CD4-positive, alpha-beta T cell treated with Interleukin-12 subunit alpha and Interleukin-12 subunit beta, for 1 hour (primary cell): Measurements from ENCODE around the gene YWHAG.
"Not testable (repeated sequence)": the region's sequence is repeated elsewhere in the genome, so short reads cannot be mapped to it uniquely, and the experiment has no call there.

Source experiments
- DNase-seq: peaks from one replicate; pipeline ENCODE4 v3.0.0-alpha.2; 2020

YWHAG gene

DNA sequence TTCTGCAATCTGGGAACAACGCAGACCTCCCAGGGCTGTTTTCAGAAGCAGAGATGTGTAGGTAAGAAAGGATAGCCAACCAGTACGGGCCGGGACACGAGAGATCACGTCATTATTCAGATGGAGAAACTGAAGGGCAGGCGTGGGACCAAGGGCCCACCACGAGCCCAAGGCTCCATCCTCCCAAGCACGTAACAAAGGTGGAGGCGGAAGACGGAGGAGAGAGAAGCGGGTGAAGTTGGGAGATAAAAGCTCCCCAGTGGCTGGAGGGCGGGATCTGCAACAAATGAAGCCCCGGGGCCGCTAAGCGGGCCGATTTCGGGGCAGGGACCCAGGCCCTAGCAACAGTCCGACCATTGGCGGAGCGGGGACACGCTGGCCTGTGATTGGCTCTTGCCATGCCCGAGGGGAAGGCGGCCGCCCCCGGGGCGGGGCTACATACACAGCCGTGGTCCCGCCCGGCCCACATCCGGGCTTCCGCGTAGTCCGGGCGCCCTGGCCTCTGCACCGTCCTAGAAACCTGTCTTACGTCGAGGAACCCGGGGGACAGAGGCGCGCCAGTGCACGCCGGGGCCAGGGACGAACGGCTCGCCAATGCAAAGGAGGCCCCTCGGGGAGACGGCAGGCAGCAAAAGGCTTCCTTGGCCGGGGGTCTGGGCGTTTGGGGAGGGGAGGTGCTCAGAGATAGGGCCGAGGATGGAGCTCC, 40.9 kb downstream of the YWHAG start:
- peak; percentile 96 for DNase-seq

DNA sequence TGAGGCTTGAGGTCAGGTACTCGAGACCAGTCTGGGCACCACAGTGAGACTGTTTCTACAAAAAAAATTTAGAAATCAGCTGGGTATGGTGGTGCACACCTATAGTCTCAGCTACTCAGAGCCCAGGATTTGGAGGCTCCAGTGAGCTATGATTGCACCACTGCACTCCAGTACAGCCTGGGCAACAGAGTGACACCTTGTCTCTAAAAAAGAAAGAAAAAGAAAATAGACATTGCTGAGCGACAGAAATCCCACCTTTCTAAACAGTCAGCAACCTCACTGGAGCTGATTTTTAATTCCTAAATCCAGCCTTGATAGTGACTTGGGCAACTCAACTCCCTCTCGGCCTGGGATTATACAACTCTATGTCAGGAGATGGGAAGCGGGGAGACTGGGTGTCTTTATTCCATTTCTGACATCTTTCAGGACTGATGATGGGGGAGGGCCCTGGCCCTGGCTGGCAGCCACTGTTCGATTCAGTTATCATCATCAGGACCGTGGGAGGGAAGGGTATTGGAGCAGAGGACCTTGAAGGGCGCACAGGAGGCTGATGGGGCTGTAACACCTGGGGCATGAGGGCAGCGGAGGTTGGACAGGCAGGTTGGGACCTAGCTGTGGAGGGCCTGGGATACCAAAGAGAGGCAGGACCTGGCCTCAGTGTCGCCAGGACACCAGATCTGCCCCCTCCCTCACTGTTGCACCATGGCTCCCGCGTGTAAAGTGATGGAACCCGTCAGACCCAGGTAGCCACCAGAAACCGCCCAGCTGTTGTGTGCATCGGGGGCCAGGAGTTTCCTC, 41.6 kb downstream of the YWHAG start:
- DNase-seq, result no peak

DNA sequence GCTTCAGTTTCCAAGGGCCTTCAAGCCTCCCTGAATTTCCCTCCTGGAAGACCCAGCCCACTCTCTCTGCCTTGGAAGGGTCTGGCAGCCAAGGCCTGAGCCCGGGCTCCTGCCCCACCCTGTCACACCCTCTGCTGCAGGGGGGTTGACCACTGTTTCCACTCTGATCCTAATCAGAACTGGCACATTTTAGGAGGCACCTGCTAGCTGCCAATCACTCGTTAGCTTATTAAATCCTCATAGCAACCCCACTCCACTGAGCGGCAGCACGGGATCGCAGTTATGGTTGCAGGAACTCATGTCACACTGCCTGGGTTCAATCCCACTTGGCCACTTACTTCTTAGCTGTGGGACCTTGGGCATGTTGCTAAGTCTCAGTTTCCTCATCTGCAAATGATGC, 43.4 kb downstream of the YWHAG start:
- no peak for DNase-seq

DNA sequence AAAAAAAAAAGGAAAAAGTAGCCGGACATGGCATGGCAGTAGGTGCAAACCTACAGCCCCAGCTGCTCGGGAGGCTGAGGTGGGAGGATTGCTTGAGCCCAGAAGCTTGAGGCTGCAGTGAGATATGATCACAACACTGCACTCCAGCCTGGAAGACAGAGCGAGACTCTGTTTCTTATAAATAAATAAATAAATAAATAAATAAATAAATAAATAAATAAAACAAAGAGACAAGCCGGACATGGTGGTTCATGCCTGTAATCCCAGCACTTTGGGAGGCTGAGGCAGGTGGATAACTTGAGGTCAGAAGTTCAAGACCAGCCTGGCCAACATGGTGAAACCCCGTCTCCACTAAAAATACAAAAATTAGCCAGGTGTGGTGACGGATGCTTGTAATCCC, 44.1 kb downstream of the YWHAG start:
- DNase-seq, result not testable (repeated sequence)

DNA sequence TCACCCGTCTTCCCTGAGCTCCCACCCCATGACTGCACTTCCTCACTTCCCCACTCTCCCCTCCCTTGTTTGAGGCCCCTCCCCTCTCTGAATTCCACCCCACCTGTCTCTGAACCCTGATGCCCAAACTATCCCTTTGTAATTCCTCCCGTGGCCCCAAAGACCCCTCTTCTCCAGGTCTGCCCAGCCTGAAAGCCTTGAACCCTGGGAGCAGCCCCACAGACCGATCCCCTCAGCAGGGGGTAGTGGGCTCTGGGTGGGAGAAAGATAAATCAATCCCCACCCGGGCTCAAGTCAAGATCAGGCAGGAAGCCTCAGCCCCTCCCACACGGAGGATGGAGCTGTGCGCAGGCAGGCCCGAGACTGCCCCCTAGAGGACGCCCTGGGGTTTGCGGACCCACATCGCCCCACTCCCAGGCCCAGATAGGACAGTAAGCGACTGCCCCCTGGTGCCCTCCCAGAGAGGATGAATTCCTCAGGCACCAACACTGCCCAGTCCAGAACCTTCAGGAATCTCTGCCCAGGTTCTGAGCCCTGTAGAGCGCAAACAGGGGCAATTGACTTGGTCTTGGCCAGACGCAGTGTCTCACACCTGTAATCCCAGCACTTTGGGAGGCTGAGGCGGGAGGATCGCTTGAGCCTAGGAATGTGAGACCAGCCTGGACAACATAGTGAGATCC, 44.6 kb downstream of the YWHAG start:
- peak; percentile 97 for DNase-seq

DNA sequence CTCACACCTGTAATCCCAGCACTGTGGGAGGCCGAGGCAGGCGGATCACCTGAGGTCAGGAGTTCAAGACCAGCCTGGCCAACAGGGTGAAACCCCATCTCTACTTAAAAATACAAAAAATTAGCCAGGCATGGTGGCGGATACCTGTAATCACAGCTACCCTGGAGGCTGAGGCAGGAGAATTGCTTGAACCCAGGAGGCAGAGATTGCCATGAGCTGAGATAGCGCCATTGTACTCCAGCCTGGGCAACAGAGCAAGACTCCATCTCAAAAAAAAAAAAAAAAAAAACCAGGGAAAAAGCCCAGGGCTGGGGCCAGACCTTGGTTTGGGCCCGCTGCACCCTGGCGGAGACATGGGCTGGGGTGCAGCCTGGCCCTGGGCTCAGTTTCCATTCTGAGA, 47.0 kb downstream of the YWHAG start:
- not testable (repeated sequence) for DNase-seq

DNA sequence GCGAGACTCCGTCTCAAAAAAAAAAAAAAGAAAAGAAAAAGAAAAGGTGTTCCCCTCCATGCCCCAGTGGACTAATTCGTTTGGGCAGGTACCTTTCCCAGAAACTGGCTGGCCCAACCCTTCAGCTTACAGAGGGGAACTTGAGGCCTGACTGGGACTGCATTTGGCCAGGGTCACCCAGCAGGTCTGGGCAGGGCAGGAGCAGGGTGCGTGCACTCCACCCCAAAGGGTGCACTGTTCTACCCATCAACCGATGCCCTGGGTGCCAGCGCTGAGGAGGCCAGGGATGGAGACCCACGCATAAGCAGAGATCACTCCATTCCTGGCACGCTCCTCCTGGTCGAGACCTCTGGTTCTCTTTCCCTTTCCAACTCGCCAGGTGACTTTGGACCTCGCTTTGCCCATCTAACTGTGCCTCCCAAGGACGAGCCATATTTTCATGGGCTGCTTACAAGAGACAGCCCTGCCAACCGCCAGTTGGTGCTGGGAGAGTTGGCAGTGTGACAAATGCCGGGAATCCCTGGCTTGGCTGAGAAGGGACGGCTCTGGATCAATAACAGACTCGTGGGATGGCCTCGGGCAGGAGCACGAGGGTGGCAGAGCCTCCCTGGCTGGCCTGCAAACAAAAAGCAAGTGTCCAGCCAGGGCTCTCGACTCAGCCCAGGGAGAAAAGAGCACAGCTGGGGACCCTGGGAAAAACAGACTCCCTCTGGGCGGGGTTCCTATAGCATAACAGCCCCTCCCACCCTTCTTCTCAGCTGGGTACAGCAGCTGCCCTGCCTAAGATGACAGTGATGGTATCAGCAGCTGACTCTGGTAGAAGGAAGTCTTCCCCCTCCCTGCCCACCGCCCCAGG, 48.5 kb downstream of the YWHAG start:
- no peak for DNase-seq

DNA sequence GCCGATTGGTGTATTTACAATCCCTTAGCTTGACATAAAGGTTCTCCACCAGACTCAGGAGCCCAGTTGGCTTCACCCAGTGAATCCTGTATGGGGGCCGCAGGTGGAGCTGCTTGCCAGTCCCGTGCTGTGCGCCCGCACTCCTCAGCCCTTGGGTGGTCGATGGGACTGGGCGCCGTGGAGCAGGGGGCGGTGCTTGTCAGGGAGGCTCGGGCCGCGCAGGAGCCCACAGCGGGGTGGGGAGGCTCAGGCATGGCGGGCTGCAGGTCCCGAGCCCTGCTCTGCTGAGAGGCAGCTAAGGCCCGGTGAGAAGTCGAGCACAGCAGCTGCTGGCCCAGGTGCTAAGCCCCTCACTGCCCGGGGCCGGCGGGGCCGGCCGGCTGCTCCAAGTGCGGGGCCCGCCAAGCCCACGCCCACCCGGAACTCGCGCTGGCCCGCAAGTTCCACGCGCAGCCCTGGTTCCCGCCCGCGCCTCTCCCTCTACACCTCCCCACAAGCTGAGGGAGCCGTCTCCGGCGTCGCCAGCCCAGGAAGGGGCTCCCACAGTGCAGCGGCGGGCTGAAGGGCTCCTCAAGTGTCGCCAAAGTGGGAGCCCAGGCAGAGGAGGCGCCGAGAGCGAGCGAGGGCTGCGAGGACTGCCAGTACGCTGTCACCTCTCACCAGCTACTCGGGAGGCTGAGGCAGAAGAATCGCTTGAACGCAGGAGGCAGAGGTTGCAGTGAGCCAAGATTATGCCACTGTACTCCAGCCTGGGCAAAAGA, 49.3 kb downstream of the YWHAG start:
- DNase-seq, result not testable (repeated sequence)

DNA sequence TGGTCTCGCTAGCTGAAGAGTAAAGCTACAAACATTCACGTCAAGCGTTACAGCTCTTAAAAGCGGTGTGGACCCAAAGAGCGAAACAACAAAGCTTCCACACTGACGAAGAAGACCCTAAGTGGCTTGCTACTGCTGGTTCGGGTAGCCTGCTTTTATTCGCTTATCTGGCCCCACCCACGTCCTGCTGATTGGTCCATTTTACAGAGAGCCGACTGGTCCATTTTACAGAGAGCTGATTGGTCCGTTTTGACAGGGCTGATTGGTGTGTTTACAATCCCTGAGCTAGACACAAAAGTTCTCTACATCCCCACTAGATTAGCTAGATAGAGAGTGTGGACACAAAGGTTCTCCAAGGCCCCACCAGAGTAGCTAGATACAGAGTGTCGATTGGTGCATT, 49.9 kb downstream of the YWHAG start:
- not testable (repeated sequence) for DNase-seq

DNA sequence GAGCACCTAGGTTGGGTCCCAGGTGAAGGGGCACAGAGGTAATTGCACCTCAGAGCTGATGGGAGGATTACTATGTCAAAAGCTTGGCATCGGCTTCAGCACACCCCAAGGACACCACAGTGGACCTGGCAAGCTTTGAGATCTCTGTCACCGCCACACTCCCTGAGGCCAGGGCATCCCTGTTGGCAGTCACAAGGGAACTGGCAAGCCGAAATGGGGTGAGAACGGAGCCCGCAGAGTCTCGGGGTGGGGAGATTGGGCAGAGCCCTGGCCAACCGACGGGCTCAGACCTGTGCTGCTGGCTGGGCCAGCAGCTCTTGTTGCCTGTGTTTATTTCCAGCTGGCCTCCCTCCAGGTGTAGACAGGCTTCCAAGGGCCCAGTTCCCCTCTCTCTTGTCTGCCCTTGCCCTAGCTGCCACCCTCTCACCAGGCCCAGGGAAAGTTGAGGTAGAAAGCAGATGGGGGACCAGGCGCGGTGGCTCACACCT, 53.9 kb downstream of the YWHAG start:
- DNase-seq, result no peak

DNA sequence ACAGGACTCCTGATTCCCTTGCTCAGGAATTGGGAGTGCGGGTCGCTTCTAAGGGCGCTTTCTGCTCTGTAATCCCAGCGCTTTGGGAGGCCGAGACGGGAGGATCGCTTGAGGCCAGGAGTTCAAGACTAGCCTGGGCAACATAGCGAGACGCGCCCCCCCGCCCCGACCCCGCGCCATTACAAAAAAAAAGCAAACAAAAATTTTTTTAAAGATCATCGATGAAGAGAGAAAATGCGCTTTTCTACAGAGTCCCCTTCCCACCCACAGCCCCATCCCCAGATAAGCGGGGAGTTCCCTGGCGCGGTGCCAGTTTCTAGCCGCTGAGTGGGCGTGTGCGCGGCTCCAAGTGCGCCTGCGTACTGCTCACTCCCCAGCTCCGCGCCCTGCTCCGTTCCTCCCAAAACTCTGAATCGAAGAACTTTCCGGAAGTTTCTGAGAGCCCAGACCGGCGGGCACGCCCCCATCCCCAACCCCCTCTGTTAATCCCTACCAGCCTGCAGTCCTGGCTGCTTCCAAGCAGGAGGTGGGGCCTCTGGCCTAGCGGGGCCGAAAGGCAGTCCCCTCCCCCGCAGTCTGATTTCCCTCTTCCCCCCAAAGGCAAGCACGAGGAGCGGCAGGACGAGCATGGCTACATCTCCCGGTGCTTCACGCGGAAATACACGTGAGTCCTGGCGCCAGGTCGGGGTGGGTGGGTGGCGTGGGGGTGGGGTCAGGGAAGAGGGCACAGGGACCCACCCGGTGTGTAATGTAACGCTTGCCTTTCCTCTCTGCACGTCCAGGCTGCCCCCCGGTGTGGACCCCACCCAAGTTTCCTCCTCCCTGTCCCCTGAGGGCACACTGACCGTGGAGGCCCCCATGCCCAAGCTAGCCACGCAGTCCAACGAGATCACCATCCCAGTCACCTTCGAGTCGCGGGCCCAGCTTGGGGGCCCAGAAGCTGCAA, 55.3 kb downstream of the YWHAG start:
- DNase-seq, result peak; percentile 85

DNA sequence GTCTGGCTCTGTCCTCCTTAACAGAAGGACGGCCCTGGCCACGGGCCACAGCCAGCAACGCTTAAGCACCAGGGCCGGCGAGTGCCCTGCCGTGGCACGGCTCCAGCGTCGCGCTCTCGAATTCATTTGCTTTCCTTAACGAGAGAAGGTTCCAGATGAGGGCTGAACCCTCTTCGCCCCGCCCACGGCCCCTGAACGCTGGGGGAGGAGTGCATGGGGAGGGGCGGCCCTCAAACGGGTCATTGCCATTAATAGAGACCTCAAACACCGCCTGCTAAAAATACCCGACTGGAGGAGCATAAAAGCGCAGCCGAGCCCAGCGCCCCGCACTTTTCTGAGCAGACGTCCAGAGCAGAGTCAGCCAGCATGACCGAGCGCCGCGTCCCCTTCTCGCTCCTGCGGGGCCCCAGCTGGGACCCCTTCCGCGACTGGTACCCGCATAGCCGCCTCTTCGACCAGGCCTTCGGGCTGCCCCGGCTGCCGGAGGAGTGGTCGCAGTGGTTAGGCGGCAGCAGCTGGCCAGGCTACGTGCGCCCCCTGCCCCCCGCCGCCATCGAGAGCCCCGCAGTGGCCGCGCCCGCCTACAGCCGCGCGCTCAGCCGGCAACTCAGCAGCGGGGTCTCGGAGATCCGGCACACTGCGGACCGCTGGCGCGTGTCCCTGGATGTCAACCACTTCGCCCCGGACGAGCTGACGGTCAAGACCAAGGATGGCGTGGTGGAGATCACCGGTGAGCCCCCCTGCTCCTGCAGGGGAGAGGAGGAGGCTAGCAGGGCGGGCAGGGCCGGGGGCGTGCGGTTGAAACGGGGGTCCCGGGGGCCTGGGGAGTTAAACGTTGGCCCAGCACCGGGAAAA, 56.2 kb downstream of the YWHAG start, which contains the start of gene HSPB1:
HSPB1 (plus strand) TSS at position 327 of the 855 bp plus-strand sequence; CDS start at position 367, 40 bp downstream.
- DNase-seq, result peak; percentile 83

DNA sequence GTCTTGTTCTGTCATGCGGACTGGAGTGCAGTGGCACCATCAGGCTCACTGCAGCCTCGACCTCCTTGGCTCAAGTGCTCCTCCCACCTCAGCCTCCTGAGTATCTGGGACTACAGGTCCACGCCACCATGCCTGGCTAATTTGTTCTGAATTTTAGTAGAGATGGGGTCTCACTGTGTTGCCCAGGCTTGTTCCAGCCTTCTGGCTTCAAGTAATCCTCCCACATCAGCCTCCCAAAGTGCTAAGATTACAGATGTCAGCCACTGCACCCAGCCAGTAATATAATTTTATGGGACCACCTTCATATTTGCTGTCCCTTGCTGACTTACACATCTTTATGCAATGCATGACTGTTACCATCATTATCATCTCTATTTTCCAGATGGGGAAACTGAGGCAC, 57.8 kb downstream of the YWHAG start:
- no peak for DNase-seq

DNA sequence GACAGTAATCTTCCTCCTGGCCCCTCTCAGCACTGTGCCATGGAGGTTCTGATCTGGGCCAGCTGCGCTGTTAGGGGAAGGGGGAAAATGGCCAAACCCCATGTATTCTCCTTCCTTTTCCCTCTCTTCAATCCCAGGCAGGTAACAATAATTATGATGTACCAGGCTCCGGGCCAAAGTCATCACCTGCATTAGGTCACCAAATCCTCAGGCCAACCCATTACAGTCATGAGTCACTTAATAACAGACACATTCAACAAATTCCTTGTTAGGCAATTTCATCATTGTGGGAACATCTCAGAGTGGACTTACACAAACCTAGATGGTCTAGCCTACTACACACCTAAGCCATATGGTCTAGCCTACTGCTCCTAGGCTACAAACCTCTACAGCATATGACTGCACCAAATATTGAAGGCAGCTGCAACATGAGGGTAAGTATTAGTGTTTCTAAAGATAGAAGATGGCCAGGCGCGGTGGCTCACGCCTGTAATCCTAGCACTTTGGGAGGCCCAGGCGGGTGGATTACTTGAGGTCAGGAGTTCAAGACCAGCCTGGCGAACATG, 58.5 kb downstream of the YWHAG start:
- no peak for DNase-seq

DNA sequence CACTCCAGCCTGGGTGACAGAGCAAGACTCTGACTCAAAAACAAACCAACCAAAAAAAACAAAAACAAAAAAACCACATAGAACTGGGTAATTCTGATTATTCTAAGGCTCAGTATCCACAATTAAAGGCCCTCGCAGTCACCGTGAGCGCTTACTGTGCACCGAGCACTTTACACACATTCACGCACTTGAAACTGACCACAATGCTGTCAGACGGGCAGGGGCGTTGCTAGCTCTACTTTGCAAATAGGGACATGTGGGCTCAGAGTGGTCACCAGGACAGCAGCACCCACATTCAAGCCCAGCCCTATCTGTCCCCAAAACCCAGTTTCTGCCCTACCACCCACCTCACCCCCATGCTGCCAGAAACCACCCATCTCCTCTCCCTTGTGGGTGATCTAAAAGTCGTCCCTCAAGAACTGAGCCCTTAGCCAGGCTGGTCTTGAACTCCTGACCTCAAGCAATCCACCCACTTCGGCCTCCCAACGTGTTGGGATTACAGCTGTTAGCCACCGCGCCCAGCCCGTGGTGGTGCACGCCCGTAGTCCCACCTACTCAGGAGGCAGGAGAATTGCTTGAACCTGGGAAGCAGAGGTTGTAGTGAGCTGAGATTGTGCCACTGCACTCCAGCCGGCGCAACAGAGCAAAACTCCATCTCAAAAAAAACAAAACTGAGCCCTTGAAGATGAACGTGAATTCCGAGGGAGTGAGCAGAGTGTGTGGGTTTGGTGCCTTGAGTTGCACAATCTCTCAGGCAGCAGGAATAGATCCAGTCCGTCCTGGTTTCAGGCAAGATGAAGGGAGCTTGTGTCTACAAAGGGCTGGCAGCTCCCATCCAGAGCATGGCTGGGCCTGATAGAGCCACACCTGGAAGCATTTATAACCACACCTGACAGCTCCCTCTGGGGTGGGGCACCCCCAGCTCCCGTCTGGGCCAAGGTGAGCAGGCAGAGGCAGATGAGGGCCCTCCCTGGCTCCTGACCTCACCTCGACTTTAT, 61.7 kb downstream of the YWHAG start:
- no peak for DNase-seq

DNA sequence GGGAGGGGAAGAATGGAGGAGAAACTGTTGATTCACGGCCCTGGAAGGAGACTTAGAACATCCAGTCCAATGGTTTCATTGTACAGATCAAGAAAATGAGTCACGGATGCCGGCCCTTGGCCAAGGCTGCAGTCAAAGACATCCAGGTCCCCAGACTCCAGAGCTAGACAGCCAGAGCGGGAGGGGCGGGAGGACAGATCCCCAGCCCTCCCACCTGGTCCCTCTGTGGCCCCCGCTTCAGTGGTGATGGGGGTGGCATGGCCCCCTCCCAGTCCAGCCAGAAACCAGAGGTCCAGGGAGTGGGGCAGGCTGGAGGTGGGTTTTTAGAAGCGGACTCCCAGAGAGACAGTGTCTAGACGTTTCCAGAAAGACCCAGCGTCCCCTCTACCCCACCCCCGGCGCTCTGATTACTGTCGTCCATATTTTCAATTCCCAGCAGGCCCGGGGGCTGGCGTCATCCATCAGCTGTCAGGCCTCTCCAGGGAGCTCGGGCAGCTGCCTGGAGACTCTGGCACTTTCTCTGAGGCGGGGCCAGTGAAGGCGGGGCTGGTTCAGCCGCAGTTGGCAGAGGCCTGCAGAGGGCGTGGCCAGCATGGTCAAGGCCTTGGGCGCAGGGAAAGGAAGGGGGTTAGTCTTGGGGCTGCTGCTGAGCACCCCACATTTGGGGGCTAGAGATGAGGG, 64.3 kb downstream of the YWHAG start:
- no peak for DNase-seq

DNA sequence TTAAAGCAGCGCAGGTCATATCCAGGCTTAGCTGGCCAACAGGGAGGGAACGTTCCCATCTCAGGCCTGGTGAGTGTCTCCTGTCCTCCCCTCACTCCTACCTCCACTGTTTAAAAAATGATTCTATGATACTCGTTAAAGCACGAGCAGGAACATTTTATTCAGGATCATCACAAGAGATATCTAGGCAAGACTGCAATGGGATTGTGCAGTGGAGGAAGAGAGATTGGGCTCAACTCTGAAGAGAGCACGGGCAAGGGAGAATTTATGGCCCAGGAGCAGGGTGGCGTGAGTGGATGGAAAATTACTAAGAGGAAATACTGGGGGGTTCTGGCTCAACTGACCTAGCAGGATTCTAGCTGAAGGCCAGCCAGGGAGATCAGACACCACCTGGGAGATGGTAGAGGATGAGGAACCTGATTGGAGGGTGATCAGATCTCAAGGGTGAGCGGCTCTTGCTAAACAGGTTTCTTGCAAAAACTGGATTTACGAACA, 65.3 kb downstream of the YWHAG start:
- DNase-seq, result no peak
